ENCODE data around the gene TCF12. TPM values are rescaled to one million over a fixed set of nuclear protein-coding genes. Genes with fewer than 3 reads are reported as not detected.

TCF12 gene
- total RNA-seq, 4 donors from 2014 or later: 50.5 to 117 (median 89.8) TPM

DNA sequence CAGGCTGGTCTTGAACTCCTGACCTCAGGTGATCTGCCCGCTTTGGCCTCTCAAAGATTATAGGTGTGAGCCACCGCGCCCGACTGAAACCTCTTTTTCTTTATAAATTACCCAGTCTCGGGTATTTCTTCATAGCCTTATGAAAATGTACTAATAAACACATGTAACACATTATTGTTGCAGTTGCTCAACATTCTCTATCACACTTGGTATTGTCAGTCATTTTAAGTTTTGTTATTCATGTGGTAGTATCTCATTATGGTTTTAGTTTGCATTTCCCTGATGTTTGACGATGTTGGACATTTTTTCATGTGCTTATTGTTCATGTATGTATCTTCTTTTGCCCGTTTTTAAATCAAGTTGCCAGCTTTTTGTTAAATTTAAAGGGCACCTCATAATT lies 109.7 kb downstream of the TCF12 start:
- TF ChIP-seq POLR2A (IDR thresholded peaks at IDR 0.05): no peak
- TF ChIP-seq, protein P1, sequence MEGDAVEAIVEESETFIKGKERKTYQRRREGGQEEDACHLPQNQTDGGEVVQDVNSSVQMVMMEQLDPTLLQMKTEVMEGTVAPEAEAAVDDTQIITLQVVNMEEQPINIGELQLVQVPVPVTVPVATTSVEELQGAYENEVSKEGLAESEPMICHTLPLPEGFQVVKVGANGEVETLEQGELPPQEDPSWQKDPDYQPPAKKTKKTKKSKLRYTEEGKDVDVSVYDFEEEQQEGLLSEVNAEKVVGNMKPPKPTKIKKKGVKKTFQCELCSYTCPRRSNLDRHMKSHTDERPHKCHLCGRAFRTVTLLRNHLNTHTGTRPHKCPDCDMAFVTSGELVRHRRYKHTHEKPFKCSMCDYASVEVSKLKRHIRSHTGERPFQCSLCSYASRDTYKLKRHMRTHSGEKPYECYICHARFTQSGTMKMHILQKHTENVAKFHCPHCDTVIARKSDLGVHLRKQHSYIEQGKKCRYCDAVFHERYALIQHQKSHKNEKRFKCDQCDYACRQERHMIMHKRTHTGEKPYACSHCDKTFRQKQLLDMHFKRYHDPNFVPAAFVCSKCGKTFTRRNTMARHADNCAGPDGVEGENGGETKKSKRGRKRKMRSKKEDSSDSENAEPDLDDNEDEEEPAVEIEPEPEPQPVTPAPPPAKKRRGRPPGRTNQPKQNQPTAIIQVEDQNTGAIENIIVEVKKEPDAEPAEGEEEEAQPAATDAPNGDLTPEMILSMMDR (IDR thresholded peaks at IDR 0.05): no peak
- no peak for DNase-seq (ENCODE audit: low spot score in 2 of 2)
- no peak overlapping the region for H3K4me3 ChIP-seq (ENCODE audit: low read depth, poor library complexity, severe bottlenecking)
- intact Hi-C loops (cut with DNase I; ENCODE audit: low total_unique reads): no loop called here
- WGBS, 2 donors: 73 to 90% methylated on average over 7 of the region's 7 CpGs

DNA sequence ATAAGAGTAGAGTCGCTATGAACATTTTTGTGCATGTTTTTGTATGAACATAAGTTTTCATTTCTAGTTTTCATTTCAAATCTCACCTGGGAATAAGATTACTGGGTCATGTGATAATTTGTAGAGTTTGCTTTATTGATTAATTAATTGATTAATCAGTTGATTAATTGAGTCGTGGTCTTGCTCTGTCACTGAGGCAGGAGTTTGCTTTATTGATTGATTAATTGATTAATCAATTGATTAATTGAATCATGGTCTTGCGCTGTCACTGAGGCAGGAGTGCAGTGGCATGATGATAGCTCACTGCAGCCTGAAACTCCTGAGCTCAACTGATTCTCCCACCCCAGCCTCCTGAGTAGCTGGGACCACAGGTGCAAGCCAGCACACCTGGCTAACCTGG lies 111.6 kb downstream of the TCF12 start:
- TF ChIP-seq, protein P1 (IDR thresholded peaks at IDR 0.05): no peak
- TF ChIP-seq POLR2A (IDR thresholded peaks at IDR 0.05): no peak
- 95 to 97% methylated on average over 3 of the region's 3 CpGs for WGBS, 2 donors

DNA sequence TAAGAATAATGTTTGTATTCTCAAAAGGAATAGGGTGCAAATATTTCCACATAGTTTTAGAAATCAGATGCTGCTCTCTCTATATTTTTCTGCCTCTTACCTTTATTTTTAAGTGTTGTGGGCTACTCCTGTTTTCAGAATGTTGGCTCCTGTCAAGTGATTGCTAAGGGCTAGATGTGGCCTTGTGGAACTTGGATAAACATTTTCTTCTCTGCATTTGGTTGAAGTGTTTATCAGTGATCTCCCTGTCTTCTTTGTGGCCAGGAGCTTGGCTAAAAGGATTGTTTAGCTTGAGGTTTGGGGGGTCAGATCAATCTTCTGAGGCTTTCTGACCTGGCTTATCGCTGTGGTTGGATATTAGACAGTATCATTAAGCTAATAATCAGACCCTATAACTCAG lies 112.6 kb downstream of the TCF12 start:
- no peak for DNase-seq (ENCODE audit: low spot score in 2 of 2)
- WGBS, 2 donors: 84 to 97% methylated on average over 1 of the region's 1 CpG
- H3K4me3 ChIP-seq (ENCODE audit: low read depth, poor library complexity, severe bottlenecking): no peak overlapping the region
- intact Hi-C loops (cut with DNase I; ENCODE audit: low total_unique reads): no loop called here
- no peak for TF ChIP-seq POLR2A (IDR thresholded peaks at IDR 0.05)
- TF ChIP-seq, protein P1 (IDR thresholded peaks at IDR 0.05): no peak

More for the DNA sequence above, 111.6 kb downstream of the TCF12 start:
- H3K4me3 ChIP-seq (ENCODE audit: low read depth, poor library complexity, severe bottlenecking): no peak overlapping the region
- no peak for DNase-seq (ENCODE audit: low spot score in 2 of 2)
- intact Hi-C loops (cut with DNase I; ENCODE audit: low total_unique reads): no loop called here

DNA sequence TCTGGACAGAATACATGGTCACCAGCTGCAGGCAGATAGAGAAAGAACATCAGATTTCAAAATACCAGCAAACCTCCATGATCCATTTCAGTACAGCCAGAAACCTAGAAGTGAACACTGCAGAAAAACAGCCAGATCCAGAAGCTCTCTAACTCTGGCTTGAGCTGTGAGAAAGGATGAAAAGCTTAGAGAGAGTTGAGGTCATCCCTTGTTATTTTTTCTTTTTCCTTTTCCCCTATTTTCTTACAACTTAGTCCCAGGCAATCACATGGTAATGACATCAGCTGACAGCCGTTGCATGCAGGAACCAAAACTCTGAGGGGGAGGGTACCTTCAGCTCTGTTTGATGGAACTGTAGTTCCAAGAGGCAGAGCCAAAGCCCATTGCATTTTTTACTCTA lies 113.2 kb downstream of the TCF12 start:
- DNase-seq (ENCODE audit: low spot score in 2 of 2): peak in 1 of 2 donors; percentile 58
- no peak overlapping the region for H3K4me3 ChIP-seq (ENCODE audit: low read depth, poor library complexity, severe bottlenecking)
- 24 to 27% methylated on average over 1 of the region's 1 CpG for WGBS, 2 donors
- TF ChIP-seq, protein P1 (IDR thresholded peaks at IDR 0.05): no peak
- no peak for TF ChIP-seq POLR2A (IDR thresholded peaks at IDR 0.05)
- intact Hi-C loops (cut with DNase I; ENCODE audit: low total_unique reads): no loop called here

DNA sequence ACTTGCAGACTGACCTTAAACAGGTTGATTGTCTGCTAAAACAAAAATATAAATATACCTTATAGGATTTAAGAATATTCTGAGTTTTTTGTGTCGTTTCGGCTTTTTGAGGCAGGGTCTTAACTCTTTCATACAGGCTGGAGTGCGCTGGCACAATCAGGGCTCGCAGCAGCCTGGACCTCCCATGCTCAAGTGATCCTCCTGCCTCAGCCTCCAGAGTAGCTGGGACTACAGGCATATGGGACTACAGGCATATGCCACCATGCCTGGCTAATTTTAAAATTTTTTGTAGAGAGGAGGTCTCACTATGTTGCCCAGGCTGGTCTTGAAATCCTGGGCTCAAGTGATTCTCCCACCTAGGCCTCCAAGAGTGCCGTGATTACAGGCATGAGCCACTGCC lies 113.9 kb downstream of the TCF12 start:
- no peak overlapping the region for H3K4me3 ChIP-seq (ENCODE audit: low read depth, poor library complexity, severe bottlenecking)
- DNase-seq (ENCODE audit: low spot score in 2 of 2): no peak
- no peak for TF ChIP-seq POLR2A (IDR thresholded peaks at IDR 0.05)
- TF ChIP-seq, protein P1 (IDR thresholded peaks at IDR 0.05): no peak
- 95% methylated on average over 5 of the region's 5 CpGs for WGBS, 2 donors
- intact Hi-C loops (cut with DNase I; ENCODE audit: low total_unique reads): no loop called here

DNA sequence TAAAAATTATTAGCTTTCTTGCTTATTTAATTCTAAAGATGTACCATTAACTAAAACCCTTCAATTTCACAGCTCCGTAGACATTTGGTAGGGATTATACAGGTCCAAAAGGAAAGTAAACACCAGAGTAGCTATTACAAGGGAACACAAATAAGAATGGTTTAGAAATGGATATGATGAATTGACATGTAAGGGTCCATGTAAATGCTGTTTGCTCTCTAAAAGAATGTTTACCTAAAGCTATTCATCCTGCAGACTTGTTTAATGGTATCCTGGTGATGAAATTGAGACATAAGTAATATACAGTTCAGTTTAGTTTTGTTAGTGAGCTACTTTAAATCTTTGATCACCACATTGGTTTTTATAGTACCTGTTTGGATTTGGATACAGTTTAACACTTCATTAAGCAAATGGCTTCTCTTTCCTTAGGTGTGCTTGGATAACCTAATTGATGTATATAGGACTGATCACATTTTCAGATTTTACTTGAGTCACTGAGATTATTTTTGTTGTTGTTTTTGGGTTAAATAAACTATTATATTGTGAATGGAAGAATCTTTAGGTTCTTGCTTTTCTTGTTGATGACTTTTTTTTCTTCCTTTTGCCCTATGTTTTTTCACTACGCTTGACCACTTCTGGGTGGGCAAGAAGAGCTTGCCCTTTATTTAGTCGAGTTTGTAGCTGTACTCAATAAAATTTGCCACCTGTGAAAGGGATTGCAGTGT lies 115.4 kb downstream of the TCF12 start:
- DNase-seq (ENCODE audit: low spot score in 2 of 2): no peak
- intact Hi-C loops (cut with DNase I; ENCODE audit: low total_unique reads): no loop called here
- WGBS, 2 donors: 86 to 90% methylated on average over 3 of the region's 3 CpGs
- no peak overlapping the region for H3K4me3 ChIP-seq (ENCODE audit: low read depth, poor library complexity, severe bottlenecking)
- TF ChIP-seq, protein P1 (IDR thresholded peaks at IDR 0.05): no peak
- TF ChIP-seq POLR2A (IDR thresholded peaks at IDR 0.05): no peak
